ENCODE results near the gene SLC18B1.

SLC18B1 gene

GRCh38 chr6:132751306-132751705 is 47.1 kb downstream of the SLC18B1 start:
- TF ChIP-seq CTCF (conservative IDR thresholded peaks at IDR 0.05): no peak
- TF ChIP-seq ZFX (IDR thresholded peaks at IDR 0.05): no peak
- H3K27ac ChIP-seq: no peak overlapping the region

GRCh38 chr6:132750455-132751248 is 47.8 kb downstream of the SLC18B1 start:
- H3K27ac ChIP-seq: no peak overlapping the region
- TF ChIP-seq ZFX (IDR thresholded peaks at IDR 0.05): no peak
- no peak for TF ChIP-seq CTCF (conservative IDR thresholded peaks at IDR 0.05)

GRCh38 chr6:132749111-132749510 is 49.3 kb downstream of the SLC18B1 start:
- H3K27ac ChIP-seq: no peak overlapping the region
- TF ChIP-seq ZFX (IDR thresholded peaks at IDR 0.05) (no peak), CTCF (conservative IDR thresholded peaks at IDR 0.05) (no peak)

- no peak overlapping the region for H3K27ac ChIP-seq
- TF ChIP-seq ZFX (IDR thresholded peaks at IDR 0.05) (no peak), CTCF (conservative IDR thresholded peaks at IDR 0.05) (no peak)
Measured at GRCh38 chr6:132748446-132748845, 50.0 kb downstream of the SLC18B1 start.

GRCh38 chr6:132746048-132746447 is 52.4 kb downstream of the SLC18B1 start:
- H3K27ac ChIP-seq: no peak overlapping the region
- TF ChIP-seq CTCF (conservative IDR thresholded peaks at IDR 0.05) (no peak), ZFX (IDR thresholded peaks at IDR 0.05) (no peak)

- TF ChIP-seq ZFX (IDR thresholded peaks at IDR 0.05): no peak
- TF ChIP-seq CTCF (conservative IDR thresholded peaks at IDR 0.05): no peak
- no peak overlapping the region for H3K27ac ChIP-seq
Measured at GRCh38 chr6:132742495-132742894, 55.9 kb downstream of the SLC18B1 start.

- TF ChIP-seq ZFX (IDR thresholded peaks at IDR 0.05) (no peak), CTCF (conservative IDR thresholded peaks at IDR 0.05) (no peak)
- no peak overlapping the region for H3K27ac ChIP-seq
Measured at GRCh38 chr6:132741281-132741680, 57.2 kb downstream of the SLC18B1 start.

Data from C4-2B (cell line).